H9 (cell line): Measurements from ENCODE around the gene NR3C2. TPM values are rescaled to one million over a fixed set of nuclear protein-coding genes. Genes with fewer than 3 reads are reported as not detected.
A peak's percentile ranks its signal among the peaks of the same experiment; 100 is the strongest.

Experiments used
- DNase-seq: peaks from one replicate; pipeline ENCODE4 v3.0.0-alpha.2; 2017
- H2AFZ ChIP-seq: one replicate; pipeline ENCODE4 v1.6.1; 2013; ENCODE audit warnings: mild to moderate bottlenecking, low read length, control low read depth, moderate library complexity
- H2AK5ac ChIP-seq: 2 replicates; pipeline ENCODE4 v1.6.1; 2013; ENCODE audit warnings: low read length, control low read depth, mixed read lengths; ENCODE audit not compliant: insufficient read length
- H2BK120ac ChIP-seq: one replicate; pipeline ENCODE4 v1.6.1; 2013; ENCODE audit warnings: low read depth, mild to moderate bottlenecking, low read length, control low read depth, inconsistent platforms; ENCODE audit not compliant: poor library complexity, severe bottlenecking
- H2BK12ac ChIP-seq: 2 replicates; pipeline ENCODE4 v1.6.1; 2013; ENCODE audit warnings: low read length, control low read depth, mixed read lengths, low read depth; ENCODE audit not compliant: insufficient read length
- H2BK15ac ChIP-seq: 2 replicates; pipeline ENCODE4 v1.6.1; 2013; ENCODE audit warnings: low read depth, low read length, control low read depth
- H2BK20ac ChIP-seq: one replicate; pipeline ENCODE4 v1.6.1; 2013; ENCODE audit warnings: low read depth, mild to moderate bottlenecking, low read length, control low read depth, inconsistent platforms; ENCODE audit not compliant: poor library complexity, severe bottlenecking
- H2BK5ac ChIP-seq: 2 replicates; pipeline ENCODE4 v1.6.1; 2013; ENCODE audit warnings: low read length, control low read depth, mixed read lengths; ENCODE audit not compliant: insufficient read length
- H3K14ac ChIP-seq: 2 replicates; pipeline ENCODE4 v1.6.1; 2013; ENCODE audit warnings: low read length, control low read depth; ENCODE audit not compliant: insufficient read depth
- H3K18ac ChIP-seq: 2 replicates; pipeline ENCODE4 v1.6.1; 2013; ENCODE audit warnings: low read depth, mild to moderate bottlenecking, mixed read lengths, low read length, control low read depth; ENCODE audit not compliant: insufficient read length
- H3K23ac ChIP-seq: 2 replicates; pipeline ENCODE4 v1.6.1; 2013; ENCODE audit warnings: low read length, control low read depth, mixed read lengths, low read depth; ENCODE audit not compliant: insufficient read length
- H3K23me2 ChIP-seq: 2 replicates; pipeline ENCODE4 v1.6.1; 2013; ENCODE audit warnings: low read depth, mild to moderate bottlenecking, mixed read lengths, low read length, control low read depth; ENCODE audit not compliant: insufficient read length, poor library complexity, severe bottlenecking
- H3K27ac ChIP-seq: 2 replicates; pipeline ENCODE4 v1.5.1; 2013; ENCODE audit warnings: low read length, control low read depth, mixed read lengths, low read depth; ENCODE audit not compliant: insufficient read length
- H3K27me3 ChIP-seq: 2 replicates; pipeline ENCODE4 v1.6.1; 2013; ENCODE audit warnings: low read length, control low read depth, inconsistent platforms; ENCODE audit not compliant: insufficient read depth
- H3K4ac ChIP-seq: 2 replicates; pipeline ENCODE4 v1.6.1; 2013; ENCODE audit warnings: low read depth, mild to moderate bottlenecking, control low read depth, inconsistent platforms, low read length, moderate library complexity
- H3K4me1 ChIP-seq: 2 replicates; pipeline ENCODE4 v1.6.1; 2013; ENCODE audit warnings: low read length, control low read depth, inconsistent platforms; ENCODE audit not compliant: insufficient read depth
- H3K4me2 ChIP-seq: 2 replicates; pipeline ENCODE4 v1.6.1; 2013; ENCODE audit warnings: low read length, control low read depth, mixed read lengths; ENCODE audit not compliant: insufficient read length, insufficient read depth
- H3K56ac ChIP-seq: 2 replicates; pipeline ENCODE4 v1.6.1; 2013; ENCODE audit warnings: low read depth, mild to moderate bottlenecking, mixed read lengths, low read length, control low read depth; ENCODE audit not compliant: insufficient read length
- H3K79me1 ChIP-seq: 2 replicates; pipeline ENCODE4 v1.6.1; 2013; ENCODE audit warnings: low read depth, mild to moderate bottlenecking, moderate library complexity, low read length, control low read depth, inconsistent platforms; ENCODE audit not compliant: insufficient read depth, poor library complexity, severe bottlenecking
- H3K79me2 ChIP-seq: 2 replicates; pipeline ENCODE4 v1.6.1; 2013; ENCODE audit warnings: low read length, control low read depth, inconsistent platforms; ENCODE audit not compliant: insufficient read depth
- H3K9ac ChIP-seq: 2 replicates; pipeline ENCODE4 v1.6.1; 2013; ENCODE audit warnings: low read length, control low read depth, mixed read lengths; ENCODE audit not compliant: insufficient read length; ENCODE audit errors: extremely low read depth
- H3K9me3 ChIP-seq: one replicate; pipeline ENCODE4 v1.6.1; 2013; ENCODE audit warnings: low read depth, low read length, inconsistent platforms; ENCODE audit not compliant: control insufficient read depth
- H3T11ph ChIP-seq: one replicate; pipeline ENCODE4 v1.6.1; 2013; ENCODE audit warnings: mild to moderate bottlenecking, low read length, control low read depth, inconsistent platforms
- H4K20me1 ChIP-seq: one replicate; pipeline ENCODE4 v1.6.1; 2013; ENCODE audit not compliant: control insufficient read depth, insufficient read length, insufficient read depth
- H4K5ac ChIP-seq: 2 replicates; pipeline ENCODE4 v1.6.1; 2013; ENCODE audit warnings: low read depth, mild to moderate bottlenecking, mixed read lengths, low read length, control low read depth; ENCODE audit not compliant: insufficient read length
- H4K8ac ChIP-seq: replicated peaks from 2 replicates; pipeline ENCODE4 v1.6.1; 2013; ENCODE audit warnings: low read length, control low read depth, mixed read lengths, low read depth; ENCODE audit not compliant: insufficient read length
- H4K91ac ChIP-seq: 2 replicates; pipeline ENCODE4 v1.6.1; 2013; ENCODE audit warnings: low read depth, mild to moderate bottlenecking, moderate library complexity, mixed read lengths, low read length, control low read depth; ENCODE audit not compliant: insufficient read length
- H3K27ac Mint-ChIP-seq, 3 experiments: 2 replicates in 2 of 3; 3 replicates in 1 of 3; pipeline ENCODE4 v1.8.0; 2020 to 2021; ENCODE audit warnings: mixed read lengths in 3 of 3, mild to moderate bottlenecking in 1 of 3, moderate library complexity in 1 of 3
- H3K27me3 Mint-ChIP-seq: 2 replicates; pipeline ENCODE4 v1.8.0; 2021; ENCODE audit warnings: low read depth, mild to moderate bottlenecking, moderate library complexity, mixed read lengths
- H3K36me3 Mint-ChIP-seq, 3 experiments: 2 replicates in 2 of 3; 3 replicates in 1 of 3; pipeline ENCODE4 v1.8.0; 2020 to 2021; ENCODE audit warnings: low read depth in 3 of 3, mixed read lengths in 3 of 3; ENCODE audit not compliant: insufficient read depth in 1 of 3
- H3K4me1 Mint-ChIP-seq, 2 experiments: 2 replicates each; pipeline ENCODE4 v1.8.0; 2020; ENCODE audit warnings: mixed read lengths in 2 of 2
- H3K4me3 Mint-ChIP-seq, 2 experiments: 2 replicates in 1 of 2; 3 replicates in 1 of 2; pipeline ENCODE4 v1.8.0; 2020 to 2021; ENCODE audit warnings: mild to moderate bottlenecking in 2 of 2, mixed read lengths in 2 of 2, moderate library complexity in 1 of 2
- H3K9me3 Mint-ChIP-seq, 2 experiments: 2 replicates in 1 of 2; 3 replicates in 1 of 2; pipeline ENCODE4 v1.8.0; 2020; ENCODE audit warnings: mild to moderate bottlenecking in 2 of 2, mixed read lengths in 2 of 2, moderate library complexity in 1 of 2
- WGBS: extraction: QIAGEN DNeasy Blood & Tissue Kit; methylation state at CpG from one replicate; pipeline ENCODE4 v1.1.7; 2013; ENCODE audit warnings: missing lambda C conversion rate, low lambda C conversion rate, mixed read lengths; ENCODE audit not compliant: insufficient read length; ENCODE audit errors: extremely low coverage; 5-methylcytosine and 5-hydroxymethylcytosine counted together
- total RNA-seq: library from RNA; stranded (reverse); gene quantifications from 2 replicates; pipeline ENCODE4 v1.2.1, GENCODE V29; 2021
- TF ChIP-seq, protein P1 (sequence below): fragments of 200-600 bp; sonication (generic); conservative IDR thresholded peaks from 3 replicates; pipeline ENCODE4 v1.8.0; 2021; ENCODE audit warnings: antibody characterized with exemption, mild to moderate bottlenecking

NR3C2 gene
- total RNA-seq, 1 experiment from 2014 or later: 1.4 TPM

DNA sequence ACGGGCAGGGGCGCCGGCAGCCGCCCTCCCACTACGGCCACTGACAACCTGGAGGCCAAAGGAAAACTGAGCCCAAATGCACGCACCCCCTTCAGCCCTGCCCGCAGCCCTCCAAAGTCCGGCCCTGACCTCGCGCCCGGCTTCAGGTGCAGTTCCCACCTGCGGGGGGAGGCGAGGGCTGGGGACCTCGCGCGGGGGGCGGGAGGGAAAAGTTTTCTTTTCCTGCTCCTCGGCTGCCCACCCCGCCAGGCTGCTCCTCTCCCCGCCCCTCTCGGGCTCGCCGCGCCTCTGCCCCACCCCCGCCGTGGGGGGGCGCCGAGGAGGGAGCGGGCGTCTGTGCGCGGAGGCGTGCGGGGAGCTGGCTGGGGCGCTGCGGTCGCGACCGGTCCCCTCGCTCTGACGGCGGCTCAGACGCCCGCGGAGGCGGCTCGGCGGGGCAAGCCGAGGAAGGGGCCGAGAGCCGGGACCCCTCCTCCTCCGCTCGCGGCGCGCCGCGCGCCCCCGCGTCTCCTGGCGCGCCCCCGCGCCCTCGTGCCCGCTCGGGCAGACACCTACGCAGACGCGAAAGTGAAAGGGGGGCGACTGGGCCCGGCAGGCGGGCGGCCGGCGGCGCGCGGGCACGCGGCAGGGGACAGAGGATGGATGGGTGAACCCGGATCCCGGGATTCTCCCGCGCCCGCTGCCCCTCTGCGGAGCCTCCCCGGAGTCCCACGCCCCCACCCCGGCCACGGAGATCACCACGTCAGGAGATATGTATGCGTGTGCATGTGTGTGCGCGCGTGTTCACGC is 3.1 kb upstream of the NR3C2 start:
- Histone ChIP-seq H3K79me2 (no peaks in the 10 kb centered on the region), H3K4me2 (peak overlapping the region; percentile 92), H4K91ac (no peak overlapping the region), H2BK12ac (no peak overlapping the region), H3K4me1 (peaks cover 2% of the 10 kb centered on the region; the same call in 1 of the 2 replicates), H3K27ac (no peak overlapping the region), H3K56ac (no peak overlapping the region), H3K27me3 (peaks cover 10% of the 10 kb centered on the region; the same call in 1 of the 2 replicates), H2BK15ac (no peak overlapping the region), H3K9me3 (no peaks in the 10 kb centered on the region), H3K18ac (no peak overlapping the region), H4K8ac (no peak overlapping the region), H3K4ac (no peak overlapping the region), H4K20me1 (no peaks in the 10 kb centered on the region), H2BK120ac (no peak overlapping the region), H2BK20ac (no peak overlapping the region), H4K5ac (no peak overlapping the region), H2BK5ac (no peak overlapping the region), H2AFZ (no peak overlapping the region), H3K23ac (no peak overlapping the region), H2AK5ac (no peak overlapping the region), H3K9ac (no peak overlapping the region), H3K23me2 (peaks cover 31% of the 10 kb centered on the region), H3T11ph (no peak overlapping the region), H3K79me1 (no peaks in the 10 kb centered on the region), H3K14ac (no peak overlapping the region)
- Mint-ChIP-seq H3K4me3 (peak overlapping the region; percentile 73 to 82), H3K27ac (no peak overlapping the region), H3K36me3 (no peaks in the 10 kb centered on the region; a peak in 1 of 7 replicates), H3K9me3 (no peaks in the 10 kb centered on the region; a peak in 1 of 5 replicates), H3K4me1 (peaks cover 15 to 22% of the 10 kb centered on the region in 2 experiments), H3K27me3 (peaks cover 63% of the 10 kb centered on the region)
- peak; percentile 62 for DNase-seq
- WGBS: no CpG with 5 or more reads among the region's 98 CpGs
- TF ChIP-seq, protein P1, sequence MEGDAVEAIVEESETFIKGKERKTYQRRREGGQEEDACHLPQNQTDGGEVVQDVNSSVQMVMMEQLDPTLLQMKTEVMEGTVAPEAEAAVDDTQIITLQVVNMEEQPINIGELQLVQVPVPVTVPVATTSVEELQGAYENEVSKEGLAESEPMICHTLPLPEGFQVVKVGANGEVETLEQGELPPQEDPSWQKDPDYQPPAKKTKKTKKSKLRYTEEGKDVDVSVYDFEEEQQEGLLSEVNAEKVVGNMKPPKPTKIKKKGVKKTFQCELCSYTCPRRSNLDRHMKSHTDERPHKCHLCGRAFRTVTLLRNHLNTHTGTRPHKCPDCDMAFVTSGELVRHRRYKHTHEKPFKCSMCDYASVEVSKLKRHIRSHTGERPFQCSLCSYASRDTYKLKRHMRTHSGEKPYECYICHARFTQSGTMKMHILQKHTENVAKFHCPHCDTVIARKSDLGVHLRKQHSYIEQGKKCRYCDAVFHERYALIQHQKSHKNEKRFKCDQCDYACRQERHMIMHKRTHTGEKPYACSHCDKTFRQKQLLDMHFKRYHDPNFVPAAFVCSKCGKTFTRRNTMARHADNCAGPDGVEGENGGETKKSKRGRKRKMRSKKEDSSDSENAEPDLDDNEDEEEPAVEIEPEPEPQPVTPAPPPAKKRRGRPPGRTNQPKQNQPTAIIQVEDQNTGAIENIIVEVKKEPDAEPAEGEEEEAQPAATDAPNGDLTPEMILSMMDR: no peak
